HL-60 (cell line): Measurements from ENCODE around the gene RCOR3.
"Not testable (repeated sequence)": the region's sequence is repeated elsewhere in the genome, so short reads cannot be mapped to it uniquely, and the experiment has no call there.

ENCODE experiments used
- GABPA ChIP-seq: IDR thresholded peaks from 2 replicates; pipeline ENCODE4 v1.6.1; 2012; ENCODE audit warnings: low read depth
- POLR2AphosphoS5 ChIP-seq: IDR thresholded peaks from 2 replicates; pipeline ENCODE4 v1.6.1; 2012; ENCODE audit warnings: low read depth
- SPI1 ChIP-seq: IDR thresholded peaks from 2 replicates; pipeline ENCODE4 v1.6.1; 2012; ENCODE audit warnings: low read depth, mild to moderate bottlenecking, borderline replicate concordance
- TF ChIP-seq, protein P1 (sequence below): IDR thresholded peaks from one replicate; pipeline ENCODE4 v1.5.1; 2011; ENCODE audit warnings: low read length, control low read depth, inconsistent platforms; ENCODE audit not compliant: insufficient read depth
- TF ChIP-seq, protein P2 (sequence below): IDR thresholded peaks from 2 replicates; pipeline ENCODE4 v1.6.1; 2012; ENCODE audit warnings: low read depth; ENCODE audit not compliant: insufficient replicate concordance

DNA sequence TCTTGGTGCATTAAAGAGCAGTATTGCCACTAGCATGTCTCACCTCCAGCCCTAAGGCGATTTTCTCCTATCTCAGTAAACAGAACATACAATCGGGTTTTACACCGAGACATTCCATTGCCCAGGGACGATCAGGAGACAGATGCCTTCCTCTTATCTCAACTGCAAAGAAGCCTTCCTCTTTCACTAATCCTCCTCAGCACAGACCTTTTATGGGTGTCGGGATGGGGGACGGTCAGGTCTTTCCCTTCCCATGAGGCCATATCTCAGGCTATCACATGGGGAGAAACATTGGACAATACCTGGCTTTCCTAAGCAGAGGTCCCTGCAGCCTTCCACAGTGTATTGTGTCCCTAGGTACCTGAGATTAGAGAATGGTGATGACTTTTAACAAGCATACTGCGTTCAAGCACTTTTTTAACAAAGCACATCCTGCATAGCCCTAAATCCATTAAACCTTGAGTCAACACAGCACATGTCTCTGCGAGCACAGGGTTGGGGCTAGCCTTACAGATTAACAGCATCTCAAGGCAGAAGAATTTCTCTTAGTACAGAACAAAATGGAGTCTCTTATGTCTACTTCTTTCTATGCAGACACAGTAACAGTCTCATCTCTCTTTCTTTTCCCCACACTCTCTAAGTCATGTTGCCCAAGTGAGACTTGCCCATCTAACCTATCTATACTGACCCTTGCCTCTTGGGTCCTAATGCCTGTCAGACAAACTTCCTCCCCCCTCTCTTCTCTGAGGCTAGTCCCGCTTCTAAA lies 36.5 kb upstream of the RCOR3 start:
- TF ChIP-seq, protein P1, sequence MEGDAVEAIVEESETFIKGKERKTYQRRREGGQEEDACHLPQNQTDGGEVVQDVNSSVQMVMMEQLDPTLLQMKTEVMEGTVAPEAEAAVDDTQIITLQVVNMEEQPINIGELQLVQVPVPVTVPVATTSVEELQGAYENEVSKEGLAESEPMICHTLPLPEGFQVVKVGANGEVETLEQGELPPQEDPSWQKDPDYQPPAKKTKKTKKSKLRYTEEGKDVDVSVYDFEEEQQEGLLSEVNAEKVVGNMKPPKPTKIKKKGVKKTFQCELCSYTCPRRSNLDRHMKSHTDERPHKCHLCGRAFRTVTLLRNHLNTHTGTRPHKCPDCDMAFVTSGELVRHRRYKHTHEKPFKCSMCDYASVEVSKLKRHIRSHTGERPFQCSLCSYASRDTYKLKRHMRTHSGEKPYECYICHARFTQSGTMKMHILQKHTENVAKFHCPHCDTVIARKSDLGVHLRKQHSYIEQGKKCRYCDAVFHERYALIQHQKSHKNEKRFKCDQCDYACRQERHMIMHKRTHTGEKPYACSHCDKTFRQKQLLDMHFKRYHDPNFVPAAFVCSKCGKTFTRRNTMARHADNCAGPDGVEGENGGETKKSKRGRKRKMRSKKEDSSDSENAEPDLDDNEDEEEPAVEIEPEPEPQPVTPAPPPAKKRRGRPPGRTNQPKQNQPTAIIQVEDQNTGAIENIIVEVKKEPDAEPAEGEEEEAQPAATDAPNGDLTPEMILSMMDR: not testable (repeated sequence)
- TF ChIP-seq POLR2AphosphoS5, SPI1, GABPA: not testable (repeated sequence)
- TF ChIP-seq, protein P2, sequence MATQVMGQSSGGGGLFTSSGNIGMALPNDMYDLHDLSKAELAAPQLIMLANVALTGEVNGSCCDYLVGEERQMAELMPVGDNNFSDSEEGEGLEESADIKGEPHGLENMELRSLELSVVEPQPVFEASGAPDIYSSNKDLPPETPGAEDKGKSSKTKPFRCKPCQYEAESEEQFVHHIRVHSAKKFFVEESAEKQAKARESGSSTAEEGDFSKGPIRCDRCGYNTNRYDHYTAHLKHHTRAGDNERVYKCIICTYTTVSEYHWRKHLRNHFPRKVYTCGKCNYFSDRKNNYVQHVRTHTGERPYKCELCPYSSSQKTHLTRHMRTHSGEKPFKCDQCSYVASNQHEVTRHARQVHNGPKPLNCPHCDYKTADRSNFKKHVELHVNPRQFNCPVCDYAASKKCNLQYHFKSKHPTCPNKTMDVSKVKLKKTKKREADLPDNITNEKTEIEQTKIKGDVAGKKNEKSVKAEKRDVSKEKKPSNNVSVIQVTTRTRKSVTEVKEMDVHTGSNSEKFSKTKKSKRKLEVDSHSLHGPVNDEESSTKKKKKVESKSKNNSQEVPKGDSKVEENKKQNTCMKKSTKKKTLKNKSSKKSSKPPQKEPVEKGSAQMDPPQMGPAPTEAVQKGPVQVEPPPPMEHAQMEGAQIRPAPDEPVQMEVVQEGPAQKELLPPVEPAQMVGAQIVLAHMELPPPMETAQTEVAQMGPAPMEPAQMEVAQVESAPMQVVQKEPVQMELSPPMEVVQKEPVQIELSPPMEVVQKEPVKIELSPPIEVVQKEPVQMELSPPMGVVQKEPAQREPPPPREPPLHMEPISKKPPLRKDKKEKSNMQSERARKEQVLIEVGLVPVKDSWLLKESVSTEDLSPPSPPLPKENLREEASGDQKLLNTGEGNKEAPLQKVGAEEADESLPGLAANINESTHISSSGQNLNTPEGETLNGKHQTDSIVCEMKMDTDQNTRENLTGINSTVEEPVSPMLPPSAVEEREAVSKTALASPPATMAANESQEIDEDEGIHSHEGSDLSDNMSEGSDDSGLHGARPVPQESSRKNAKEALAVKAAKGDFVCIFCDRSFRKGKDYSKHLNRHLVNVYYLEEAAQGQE: not testable (repeated sequence)
